Left ventricle myocardium superior (tissue), 1 donor: ENCODE results near the gene MS4A5. TPM values are rescaled to one million over a fixed set of nuclear protein-coding genes. Genes with fewer than 3 reads are reported as not detected.

Experiments
- ATAC-seq: fragments of 200-7000 bp; cut with Tn5 transposase; one replicate; pipeline ENCODE4 v1.9.1; 2020; ENCODE audit warnings: mild to moderate bottlenecking, moderate library complexity
- DNase-seq: peaks from one replicate; pipeline ENCODE4 v3.0.0-alpha.2; 2020
- intact Hi-C: fragments of 100-400 bp; cut with micrococcal nuclease; formaldehyde crosslinking; loops from one replicate; pipeline ENCODE4 v1.11.0; 2022
- total RNA-seq: library from RNA; stranded (reverse); fragmentation: NEBNext Ultra II Directional; extraction: Animal tissue kit (Norgen Biotek cat#: 25700); gene quantifications from one replicate; pipeline ENCODE4 v1.2.1, GENCODE V29; 2021
- donor health status: DM: no; HTN: yes; CAD: no; lungs with severe emphysema.

MS4A5 gene
- total RNA-seq, 1 donor from 2014 or later, result not detected

DNA sequence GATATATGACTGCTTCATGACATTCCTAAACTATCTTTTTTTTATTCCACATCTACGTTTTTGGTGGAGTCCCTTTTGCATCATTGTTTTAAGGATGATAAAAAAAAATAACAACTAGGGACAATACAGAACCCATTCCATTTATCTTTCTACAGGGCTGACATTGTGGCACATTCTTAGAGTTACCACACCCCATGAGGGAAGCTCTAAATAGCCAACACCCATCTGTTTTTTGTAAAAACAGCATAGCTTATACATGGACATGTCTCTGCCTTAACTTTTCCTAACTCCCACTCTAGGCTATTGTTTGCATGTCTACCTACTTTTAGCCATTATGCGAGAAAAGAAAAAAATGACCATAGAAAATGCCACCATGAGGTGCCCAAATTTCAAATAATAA is 39.5 kb downstream of the MS4A5 start:
- no peak for ATAC-seq
- intact Hi-C loops, result no loop called here
- no peak for DNase-seq

- intact Hi-C loops, result no loop called here
- ATAC-seq (no peak), DNase-seq (no peak)
These were observed 40.4 kb downstream of the MS4A5 start for GRCh38 chr11:60469723-60470122.

DNA sequence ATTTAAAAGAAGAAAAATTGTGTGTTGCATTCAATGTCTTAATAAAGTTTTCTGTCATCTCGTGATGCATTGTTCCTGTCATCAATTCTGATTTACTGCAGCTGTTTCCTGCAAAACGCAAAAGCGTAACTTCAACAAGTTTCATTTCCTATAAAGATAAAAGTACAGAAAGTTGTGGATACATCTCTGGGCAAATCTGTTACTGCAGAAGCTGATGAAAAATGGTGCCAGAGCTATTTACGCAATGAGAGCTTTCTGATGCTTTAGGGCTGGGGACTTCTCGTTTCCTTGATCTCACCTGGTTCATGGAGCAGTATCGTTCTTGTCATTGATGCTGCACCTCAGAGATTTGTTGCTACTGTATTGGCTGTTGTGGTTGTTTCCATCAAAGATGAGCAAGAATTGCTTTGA is 47.7 kb downstream of the MS4A5 start:
- ATAC-seq, result peak; percentile 40
- no peak for DNase-seq
- intact Hi-C loops, result no loop called here

DNA sequence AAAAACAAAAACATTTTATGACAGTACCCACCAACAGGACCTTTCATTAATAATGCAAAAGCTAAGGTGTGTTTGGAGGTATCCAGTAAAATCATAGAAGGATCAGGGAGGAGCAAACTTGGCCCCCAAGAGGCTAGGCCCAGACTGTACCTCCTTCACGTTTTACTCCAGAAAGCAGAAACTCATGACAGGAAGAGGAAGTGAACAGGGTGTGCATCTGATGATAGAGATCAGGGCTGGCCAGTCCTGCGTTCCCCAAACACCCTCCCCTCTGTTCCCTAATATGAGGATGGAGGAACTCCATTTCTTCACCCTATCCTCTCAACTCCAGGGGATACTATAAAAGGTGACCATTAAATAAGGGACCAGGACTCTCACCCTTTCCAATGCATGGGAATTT is 53.0 kb downstream of the MS4A5 start:
- DNase-seq (peak; percentile 25), ATAC-seq (peak; percentile 53)
- intact Hi-C loops, result no loop called here

DNA sequence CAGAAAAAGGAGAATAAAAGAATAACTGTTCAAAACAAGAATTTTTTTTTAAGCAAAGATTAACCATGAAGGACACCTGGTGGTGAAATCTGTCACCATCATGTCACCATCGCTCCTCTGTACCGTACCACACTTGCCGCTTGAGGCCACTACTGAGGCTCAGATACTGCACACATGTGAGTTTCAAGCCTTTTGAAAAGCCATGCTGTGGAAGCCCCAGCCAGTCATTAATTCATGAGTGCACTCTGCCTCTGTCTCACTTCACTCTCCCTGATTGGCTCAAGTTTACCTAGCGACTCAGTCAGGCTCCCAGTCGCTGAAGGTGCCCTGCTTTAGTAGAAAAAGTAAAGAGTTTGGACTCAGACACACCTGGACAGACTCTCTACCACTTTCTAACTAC is 56.6 kb downstream of the MS4A5 start:
- ATAC-seq (peak; percentile 20), DNase-seq (no peak)
- intact Hi-C loops, result no loop called here

DNA sequence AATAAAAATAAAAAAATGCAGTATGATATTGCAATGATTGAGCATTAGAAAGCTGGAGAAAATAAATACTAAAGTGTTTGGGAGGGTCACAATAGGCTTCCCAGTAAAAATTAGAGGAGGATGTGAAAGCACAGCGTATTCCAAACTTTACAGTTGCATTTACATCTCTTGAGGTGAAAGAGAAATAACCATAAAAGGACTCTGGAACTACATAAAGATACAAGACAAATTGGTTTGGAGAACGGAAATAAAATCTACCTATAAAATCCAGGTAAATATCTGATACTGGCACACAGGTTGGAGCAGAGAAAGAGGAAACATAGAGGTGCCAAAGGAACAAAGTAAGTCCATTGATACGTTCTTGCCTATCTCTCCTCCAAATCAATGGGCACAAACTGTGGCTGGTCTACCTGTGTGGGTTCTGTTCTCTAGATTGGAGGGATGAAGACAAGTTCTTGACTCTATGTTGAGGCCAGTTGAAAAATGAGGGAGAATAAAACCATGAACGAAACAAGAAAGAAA is 63.2 kb downstream of the MS4A5 start, which contains the start of gene MS4A12:
TSS of gene MS4A12 (plus strand) at position 291 of the 522 bp plus-strand sequence. CDS start 4,541 bp downstream, outside the sequence.
- intact Hi-C loops, result loop anchor here (10.0 kb wide), 1 partner anchor 1052 kb away; no protein-coding TSS in a partner anchor
- ATAC-seq (no peak), DNase-seq (no peak)

DNA sequence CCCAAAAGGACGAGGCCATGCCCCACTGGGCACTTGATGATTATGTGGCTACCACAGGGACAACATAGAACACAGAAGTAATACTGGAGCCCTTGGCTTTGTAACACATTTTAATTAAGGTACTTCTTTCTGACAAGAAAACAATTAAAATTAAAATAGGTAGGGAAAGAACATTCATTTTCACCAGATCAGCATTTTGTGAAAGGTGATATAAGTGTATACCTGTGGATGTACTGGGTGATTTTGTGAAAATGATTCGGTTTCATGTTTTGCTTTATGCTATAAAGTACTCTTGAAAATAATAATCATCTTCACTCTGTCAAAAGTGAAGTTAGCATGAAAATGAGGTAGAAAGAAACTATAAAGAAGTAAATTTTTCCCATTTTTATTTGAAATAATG is 64.1 kb downstream of the MS4A5 start:
- DNase-seq, result no peak
- intact Hi-C loops, result loop anchor here (10.0 kb wide), 1 partner anchor 1051 kb away; no protein-coding TSS in a partner anchor
- ATAC-seq, result no peak

Other genes with a start within 250 kb of the MS4A5 start
- gene MS4A6A, start 246.5 kb upstream of the MS4A5 start, total RNA-seq, result 49.3 TPM
- 0.79 TPM for gene MS4A4E, start 186.4 kb upstream of the MS4A5 start, total RNA-seq
- 13.4 TPM for gene MS4A4A, start 148.9 kb upstream of the MS4A5 start, total RNA-seq
- gene MS4A6E, start 102.3 kb upstream of the MS4A5 start, total RNA-seq, result not detected
- gene MS4A7, start 51.0 kb upstream of the MS4A5 start, total RNA-seq, result 13.0 TPM
- gene MS4A14, start 33.1 kb upstream of the MS4A5 start, total RNA-seq, result 0.52 TPM
- not detected for gene MS4A1, start 26.3 kb downstream of the MS4A5 start, total RNA-seq
- gene MS4A12, start 63.2 kb downstream of the MS4A5 start, total RNA-seq, result not detected
- gene MS4A13, start 85.8 kb downstream of the MS4A5 start, total RNA-seq, result not detected